Measurements from ENCODE around the gene DDHD1. TPM values are rescaled to one million over a fixed set of nuclear protein-coding genes. Genes with fewer than 3 reads are reported as not detected.

The DDHD1 gene
- total and polyA plus RNA-seq, 2 experiments from 2014 or later, result 6.2 to 18.8 TPM

GRCh38 chr14:53060046-53060445 lies 93.1 kb downstream of the DDHD1 start:
- H3K79me2 ChIP-seq, result no peaks in the 10 kb centered on the region
- WGBS (ENCODE audit: low lambda C conversion rate, missing lambda C conversion rate), result 100% methylated on average over 1 of the region's 1 CpG

GRCh38 chr14:53055003-53055402 lies 98.1 kb downstream of the DDHD1 start:
- no peak overlapping the region for H3K27ac ChIP-seq
- no peak overlapping the region for H2AFZ ChIP-seq
- H3K27me3 ChIP-seq, result no peaks in the 10 kb centered on the region
- H3K36me3 ChIP-seq (replicated peaks; ENCODE audit: insufficient read depth, low read depth), result no peaks in the 10 kb centered on the region
- H3K9me3 ChIP-seq (ENCODE audit: low read depth), result no peaks in the 10 kb centered on the region
- no peaks in the 10 kb centered on the region for H3K79me2 ChIP-seq
- 12% methylated on average over 1 of the region's 1 CpG for WGBS (ENCODE audit: low lambda C conversion rate, missing lambda C conversion rate)
- H3K4me3 ChIP-seq, result no peak overlapping the region
- TF ChIP-seq CTCF (IDR thresholded peaks at IDR 0.05; ENCODE audit: poor library complexity) (peak; percentile 77), EZH2phosphoT487 (IDR thresholded peaks at IDR 0.05; ENCODE audit: low read depth, severe bottlenecking, unreplicated experiment) (no peak), EZH2 (IDR thresholded peaks at IDR 0.05; ENCODE audit: borderline replicate concordance) (no peak)
- H3K4me1 ChIP-seq (ENCODE audit: insufficient read depth), result no peaks in the 10 kb centered on the region
- no peak overlapping the region for H3K4me2 ChIP-seq
- H3K9me2 ChIP-seq (replicated peaks; ENCODE audit: insufficient read depth), result no peaks in the 10 kb centered on the region
- no peaks in the 10 kb centered on the region for H4K20me1 ChIP-seq (ENCODE audit: insufficient read depth, poor library complexity, severe bottlenecking)
- DNase-seq (ENCODE audit: low spot score), result peak; percentile 55

More at GRCh38 chr14:53060046-53060445, 93.1 kb downstream of the DDHD1 start:
- DNase-seq (ENCODE audit: low spot score), result no peak
- Histone ChIP-seq H3K9me2 (replicated peaks; ENCODE audit: insufficient read depth) (no peaks in the 10 kb centered on the region), H3K4me1 (ENCODE audit: insufficient read depth) (no peaks in the 10 kb centered on the region), H3K4me3 (no peak overlapping the region), H4K20me1 (ENCODE audit: insufficient read depth, poor library complexity, severe bottlenecking) (no peaks in the 10 kb centered on the region), H2AFZ (no peak overlapping the region), H3K27me3 (no peaks in the 10 kb centered on the region), H3K27ac (no peak overlapping the region), H3K36me3 (replicated peaks; ENCODE audit: insufficient read depth, low read depth) (no peaks in the 10 kb centered on the region), H3K9me3 (ENCODE audit: low read depth) (no peaks in the 10 kb centered on the region), H3K4me2 (no peak overlapping the region)
- TF ChIP-seq EZH2phosphoT487 (IDR thresholded peaks at IDR 0.05; ENCODE audit: low read depth, severe bottlenecking, unreplicated experiment) (no peak), EZH2 (IDR thresholded peaks at IDR 0.05; ENCODE audit: borderline replicate concordance) (no peak), CTCF (IDR thresholded peaks at IDR 0.05; ENCODE audit: poor library complexity) (no peak)

- Histone ChIP-seq H3K4me2 (no peak overlapping the region), H4K20me1 (ENCODE audit: insufficient read depth, poor library complexity, severe bottlenecking) (no peaks in the 10 kb centered on the region), H2AFZ (no peak overlapping the region), H3K27me3 (no peaks in the 10 kb centered on the region), H3K36me3 (replicated peaks; ENCODE audit: insufficient read depth, low read depth) (no peaks in the 10 kb centered on the region), H3K9me3 (ENCODE audit: low read depth) (no peaks in the 10 kb centered on the region), H3K4me3 (no peak overlapping the region), H3K9me2 (replicated peaks; ENCODE audit: insufficient read depth) (no peaks in the 10 kb centered on the region), H3K27ac (no peak overlapping the region), H3K4me1 (ENCODE audit: insufficient read depth) (no peaks in the 10 kb centered on the region), H3K79me2 (no peaks in the 10 kb centered on the region)
- 81% methylated on average over 2 of the region's 2 CpGs for WGBS (ENCODE audit: low lambda C conversion rate, missing lambda C conversion rate)
- TF ChIP-seq EZH2 (IDR thresholded peaks at IDR 0.05; ENCODE audit: borderline replicate concordance) (no peak), EZH2phosphoT487 (IDR thresholded peaks at IDR 0.05; ENCODE audit: low read depth, severe bottlenecking, unreplicated experiment) (no peak), CTCF (IDR thresholded peaks at IDR 0.05; ENCODE audit: poor library complexity) (no peak)
- DNase-seq (ENCODE audit: low spot score), result no peak
Measured at GRCh38 chr14:53054457-53054856, 98.7 kb downstream of the DDHD1 start.

DNA sequence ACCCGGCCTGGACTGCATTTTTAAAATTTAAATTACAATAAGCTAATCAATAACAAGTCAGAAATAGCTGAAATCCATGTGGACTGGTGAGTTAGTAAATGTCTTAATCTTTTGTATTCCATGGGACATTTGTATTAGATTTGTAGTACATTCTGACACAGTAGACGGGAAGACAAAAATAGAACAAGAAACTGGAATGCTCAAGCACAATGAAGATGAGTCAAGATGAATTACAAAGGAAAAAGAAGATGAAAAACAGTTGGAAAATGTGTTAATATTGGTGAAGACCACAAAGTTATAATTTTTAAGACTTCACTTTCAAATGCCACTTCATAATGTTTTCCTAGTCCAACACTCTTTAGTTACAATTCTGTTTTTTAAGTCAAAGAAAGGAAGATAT lies 104.5 kb downstream of the DDHD1 start:
- 95% methylated on average over 2 of the region's 2 CpGs for WGBS (ENCODE audit: low lambda C conversion rate, missing lambda C conversion rate)
- no peaks in the 10 kb centered on the region for H3K9me3 ChIP-seq (ENCODE audit: low read depth)
- H4K20me1 ChIP-seq (ENCODE audit: insufficient read depth, poor library complexity, severe bottlenecking), result no peaks in the 10 kb centered on the region

More for the DNA sequence above, 104.5 kb downstream of the DDHD1 start:
- no peak for DNase-seq (ENCODE audit: low spot score)
- no peaks in the 10 kb centered on the region for H3K79me2 ChIP-seq
- no peak overlapping the region for H3K4me2 ChIP-seq
- H2AFZ ChIP-seq, result no peak overlapping the region
- H3K27me3 ChIP-seq, result no peaks in the 10 kb centered on the region
- no peak overlapping the region for H3K27ac ChIP-seq
- no peaks in the 10 kb centered on the region for H3K36me3 ChIP-seq (replicated peaks; ENCODE audit: insufficient read depth, low read depth)
- H3K4me3 ChIP-seq, result no peak overlapping the region
- H3K9me2 ChIP-seq (replicated peaks; ENCODE audit: insufficient read depth), result no peaks in the 10 kb centered on the region
- no peaks in the 10 kb centered on the region for H3K4me1 ChIP-seq (ENCODE audit: insufficient read depth)
- no peak for TF ChIP-seq EZH2 (IDR thresholded peaks at IDR 0.05; ENCODE audit: borderline replicate concordance)
- no peak for TF ChIP-seq CTCF (IDR thresholded peaks at IDR 0.05; ENCODE audit: poor library complexity)
- TF ChIP-seq EZH2phosphoT487 (IDR thresholded peaks at IDR 0.05; ENCODE audit: low read depth, severe bottlenecking, unreplicated experiment), result no peak
